ENCODE results near the gene LRRC36. TPM values are rescaled to one million over a fixed set of nuclear protein-coding genes. Genes with fewer than 3 reads are reported as not detected.

LRRC36 gene
- total and polyA plus RNA-seq, 2 experiments from 2014 or later, result 1.2 TPM; not detected in 1

- Mint-ChIP-seq H3K27me3 (ENCODE audit: insufficient read depth, low read depth, poor library complexity) (peaks cover 22% of the 10 kb centered on the region), H3K4me1 (peaks cover 47% of the 10 kb centered on the region), H3K27ac (no peak overlapping the region), H3K4me3 (no peak overlapping the region), H3K36me3 (ENCODE audit: low read depth) (no peaks in the 10 kb centered on the region), H3K9me3 (peaks cover 3% of the 10 kb centered on the region; the same call in 1 of the 3 replicates)
- Histone ChIP-seq H3F3A (replicated peaks; ENCODE audit: low read depth) (peaks cover 11% of the 10 kb centered on the region; the same call in 1 of the 2 replicates), H3K79me2 (replicated peaks; ENCODE audit: insufficient read depth) (no peaks in the 10 kb centered on the region), H3K36me3 (ENCODE audit: insufficient read depth) (no peaks in the 10 kb centered on the region), H3K27me3 (ENCODE audit: insufficient read depth) (no peaks in the 10 kb centered on the region), H3K9me2 (ENCODE audit: insufficient read depth) (no peaks in the 10 kb centered on the region), H3K4me3 (no peak overlapping the region), H4K20me1 (replicated peaks; ENCODE audit: insufficient read depth) (no peaks in the 10 kb centered on the region), H3K27ac (ENCODE audit: low read depth) (peak overlapping the region; percentile 80; the same call in 1 of the 2 replicates), H2AFZ (0 out of 2 replicates have a peak overlapping the region, but pooled peaks have one; percentile 73), H3K4me1 (ENCODE audit: insufficient read depth) (peaks cover 48% of the 10 kb centered on the region), H3K4me2 (peak overlapping the region; percentile 39; the same call in 1 of the 2 replicates)
- ATAC-seq, result no peak
- peak; percentile 58 for DNase-seq (ENCODE audit: low spot score)
- TF ChIP-seq, protein P1, sequence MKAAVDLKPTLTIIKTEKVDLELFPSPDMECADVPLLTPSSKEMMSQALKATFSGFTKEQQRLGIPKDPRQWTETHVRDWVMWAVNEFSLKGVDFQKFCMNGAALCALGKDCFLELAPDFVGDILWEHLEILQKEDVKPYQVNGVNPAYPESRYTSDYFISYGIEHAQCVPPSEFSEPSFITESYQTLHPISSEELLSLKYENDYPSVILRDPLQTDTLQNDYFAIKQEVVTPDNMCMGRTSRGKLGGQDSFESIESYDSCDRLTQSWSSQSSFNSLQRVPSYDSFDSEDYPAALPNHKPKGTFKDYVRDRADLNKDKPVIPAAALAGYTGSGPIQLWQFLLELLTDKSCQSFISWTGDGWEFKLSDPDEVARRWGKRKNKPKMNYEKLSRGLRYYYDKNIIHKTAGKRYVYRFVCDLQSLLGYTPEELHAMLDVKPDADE (IDR thresholded peaks at IDR 0.05), result no peak
- peak; percentile 43; the same call in 1 of the 2 replicates for TF ChIP-seq ZNF462 (CRISPR knock-in tag; IDR thresholded peaks at IDR 0.05)
Observed at GRCh38 chr16:67421030-67421429, 94.4 kb downstream of the LRRC36 start.

DNA sequence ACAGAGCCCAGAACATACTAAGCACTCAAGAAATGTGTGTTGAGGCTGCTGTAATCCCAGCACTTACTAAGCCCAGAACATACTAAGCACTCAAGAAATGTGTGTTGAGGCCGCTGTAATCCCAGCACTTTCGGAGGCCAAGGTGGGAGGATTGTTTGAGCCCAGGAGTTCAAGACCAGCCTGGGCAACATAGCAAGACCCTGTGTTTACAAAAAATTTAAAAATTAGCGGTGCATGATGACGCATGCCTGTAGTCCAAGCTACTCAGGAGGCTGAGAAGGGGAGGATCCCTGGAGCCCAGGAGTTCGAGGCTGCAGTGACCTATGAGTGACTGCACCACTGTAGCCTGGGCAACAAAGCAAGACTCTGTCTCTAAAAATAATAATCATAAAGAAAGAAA, 96.4 kb downstream of the LRRC36 start:
- Histone ChIP-seq H3K79me2 (replicated peaks; ENCODE audit: insufficient read depth) (no peaks in the 10 kb centered on the region), H3K27ac (ENCODE audit: low read depth) (no peak overlapping the region; the same call in 1 of the 2 replicates), H3K9me2 (ENCODE audit: insufficient read depth) (no peaks in the 10 kb centered on the region), H3K4me3 (no peak overlapping the region), H3K4me1 (ENCODE audit: insufficient read depth) (peaks cover 50% of the 10 kb centered on the region), H3K4me2 (no peak overlapping the region), H2AFZ (no peak overlapping the region), H3F3A (replicated peaks; ENCODE audit: low read depth) (peaks cover 11% of the 10 kb centered on the region; the same call in 1 of the 2 replicates), H4K20me1 (replicated peaks; ENCODE audit: insufficient read depth) (no peaks in the 10 kb centered on the region), H3K36me3 (ENCODE audit: insufficient read depth) (no peaks in the 10 kb centered on the region), H3K27me3 (ENCODE audit: insufficient read depth) (no peaks in the 10 kb centered on the region)
- Mint-ChIP-seq H3K9me3 (peaks cover 3% of the 10 kb centered on the region; the same call in 2 of the 3 replicates), H3K4me1 (peaks cover 58% of the 10 kb centered on the region), H3K36me3 (ENCODE audit: low read depth) (peaks cover 3% of the 10 kb centered on the region; the same call in 1 of the 3 replicates), H3K4me3 (no peak overlapping the region), H3K27ac (peak overlapping the region; percentile 89; the same call in 1 of the 2 replicates), H3K27me3 (ENCODE audit: insufficient read depth, low read depth, poor library complexity) (peaks cover 29% of the 10 kb centered on the region)
- no peak for DNase-seq (ENCODE audit: low spot score)
- no peak for ATAC-seq
- TF ChIP-seq STAT1 (IDR thresholded peaks at IDR 0.05; ENCODE audit: unreplicated experiment), result no peak
- TF ChIP-seq ZNF114 (CRISPR knock-in tag; IDR thresholded peaks at IDR 0.05), result no peak
- TF ChIP-seq, protein P2, sequence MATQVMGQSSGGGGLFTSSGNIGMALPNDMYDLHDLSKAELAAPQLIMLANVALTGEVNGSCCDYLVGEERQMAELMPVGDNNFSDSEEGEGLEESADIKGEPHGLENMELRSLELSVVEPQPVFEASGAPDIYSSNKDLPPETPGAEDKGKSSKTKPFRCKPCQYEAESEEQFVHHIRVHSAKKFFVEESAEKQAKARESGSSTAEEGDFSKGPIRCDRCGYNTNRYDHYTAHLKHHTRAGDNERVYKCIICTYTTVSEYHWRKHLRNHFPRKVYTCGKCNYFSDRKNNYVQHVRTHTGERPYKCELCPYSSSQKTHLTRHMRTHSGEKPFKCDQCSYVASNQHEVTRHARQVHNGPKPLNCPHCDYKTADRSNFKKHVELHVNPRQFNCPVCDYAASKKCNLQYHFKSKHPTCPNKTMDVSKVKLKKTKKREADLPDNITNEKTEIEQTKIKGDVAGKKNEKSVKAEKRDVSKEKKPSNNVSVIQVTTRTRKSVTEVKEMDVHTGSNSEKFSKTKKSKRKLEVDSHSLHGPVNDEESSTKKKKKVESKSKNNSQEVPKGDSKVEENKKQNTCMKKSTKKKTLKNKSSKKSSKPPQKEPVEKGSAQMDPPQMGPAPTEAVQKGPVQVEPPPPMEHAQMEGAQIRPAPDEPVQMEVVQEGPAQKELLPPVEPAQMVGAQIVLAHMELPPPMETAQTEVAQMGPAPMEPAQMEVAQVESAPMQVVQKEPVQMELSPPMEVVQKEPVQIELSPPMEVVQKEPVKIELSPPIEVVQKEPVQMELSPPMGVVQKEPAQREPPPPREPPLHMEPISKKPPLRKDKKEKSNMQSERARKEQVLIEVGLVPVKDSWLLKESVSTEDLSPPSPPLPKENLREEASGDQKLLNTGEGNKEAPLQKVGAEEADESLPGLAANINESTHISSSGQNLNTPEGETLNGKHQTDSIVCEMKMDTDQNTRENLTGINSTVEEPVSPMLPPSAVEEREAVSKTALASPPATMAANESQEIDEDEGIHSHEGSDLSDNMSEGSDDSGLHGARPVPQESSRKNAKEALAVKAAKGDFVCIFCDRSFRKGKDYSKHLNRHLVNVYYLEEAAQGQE (IDR thresholded peaks at IDR 0.05; ENCODE audit: unreplicated experiment), result no peak
- TF ChIP-seq ZNF331 (CRISPR knock-in tag; IDR thresholded peaks at IDR 0.05; ENCODE audit: low read depth), result no peak
- no peak for TF ChIP-seq NANOG (IDR thresholded peaks at IDR 0.05; ENCODE audit: borderline replicate concordance)
